ENCODE measurements around the gene MAN2A2.

DNA sequence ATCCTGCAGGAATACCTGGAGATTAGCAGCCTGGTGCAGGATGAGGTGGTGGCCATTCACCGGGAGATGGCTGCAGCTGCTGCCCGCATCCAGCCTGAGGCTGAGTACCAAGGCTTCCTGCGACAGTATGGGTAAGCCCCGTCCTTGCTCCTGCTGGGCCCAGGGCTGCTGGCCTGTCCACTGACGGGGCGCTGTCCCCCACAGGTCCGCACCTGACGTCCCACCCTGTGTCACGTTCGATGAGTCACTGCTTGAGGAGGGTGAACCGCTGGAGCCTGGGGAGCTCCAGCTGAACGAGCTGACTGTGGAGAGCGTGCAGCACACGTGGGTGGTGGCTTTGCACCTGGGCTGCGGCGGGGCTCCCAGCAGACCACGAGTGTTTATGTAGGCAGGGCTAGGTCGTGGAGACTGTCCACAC lies 13.8 kb upstream of the MAN2A2 start:
- TF ChIP-seq ZNF565 (CRISPR knock-in tag; conservative IDR thresholded peaks at IDR 0.05; ENCODE audit: low read depth) (no peak), RARB (CRISPR knock-in tag; IDR thresholded peaks at IDR 0.05) (no peak), ZFP30 (CRISPR knock-in tag; IDR thresholded peaks at IDR 0.05) (no peak), ESRRG (CRISPR knock-in tag; IDR thresholded peaks at IDR 0.05) (no peak), OSR1 (CRISPR knock-in tag; IDR thresholded peaks at IDR 0.05) (no peak), ARNTL (CRISPR knock-in tag; IDR thresholded peaks at IDR 0.05; ENCODE audit: borderline replicate concordance, low read depth) (no peak), ZFP3 (CRISPR knock-in tag; IDR thresholded peaks at IDR 0.05) (no peak), ISL1 (CRISPR knock-in tag; IDR thresholded peaks at IDR 0.05) (no peak), ZC3H10 (CRISPR knock-in tag; IDR thresholded peaks at IDR 0.05) (no peak), TCF4 (CRISPR knock-in tag; IDR thresholded peaks at IDR 0.05; ENCODE audit: borderline replicate concordance) (no peak)
- TF ChIP-seq, protein P1, sequence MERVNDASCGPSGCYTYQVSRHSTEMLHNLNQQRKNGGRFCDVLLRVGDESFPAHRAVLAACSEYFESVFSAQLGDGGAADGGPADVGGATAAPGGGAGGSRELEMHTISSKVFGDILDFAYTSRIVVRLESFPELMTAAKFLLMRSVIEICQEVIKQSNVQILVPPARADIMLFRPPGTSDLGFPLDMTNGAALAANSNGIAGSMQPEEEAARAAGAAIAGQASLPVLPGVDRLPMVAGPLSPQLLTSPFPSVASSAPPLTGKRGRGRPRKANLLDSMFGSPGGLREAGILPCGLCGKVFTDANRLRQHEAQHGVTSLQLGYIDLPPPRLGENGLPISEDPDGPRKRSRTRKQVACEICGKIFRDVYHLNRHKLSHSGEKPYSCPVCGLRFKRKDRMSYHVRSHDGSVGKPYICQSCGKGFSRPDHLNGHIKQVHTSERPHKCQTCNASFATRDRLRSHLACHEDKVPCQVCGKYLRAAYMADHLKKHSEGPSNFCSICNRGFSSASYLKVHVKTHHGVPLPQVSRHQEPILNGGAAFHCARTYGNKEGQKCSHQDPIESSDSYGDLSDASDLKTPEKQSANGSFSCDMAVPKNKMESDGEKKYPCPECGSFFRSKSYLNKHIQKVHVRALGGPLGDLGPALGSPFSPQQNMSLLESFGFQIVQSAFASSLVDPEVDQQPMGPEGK (CRISPR knock-in tag; IDR thresholded peaks at IDR 0.05; ENCODE audit: borderline replicate concordance), result no peak
- TF ChIP-seq, protein P2, sequence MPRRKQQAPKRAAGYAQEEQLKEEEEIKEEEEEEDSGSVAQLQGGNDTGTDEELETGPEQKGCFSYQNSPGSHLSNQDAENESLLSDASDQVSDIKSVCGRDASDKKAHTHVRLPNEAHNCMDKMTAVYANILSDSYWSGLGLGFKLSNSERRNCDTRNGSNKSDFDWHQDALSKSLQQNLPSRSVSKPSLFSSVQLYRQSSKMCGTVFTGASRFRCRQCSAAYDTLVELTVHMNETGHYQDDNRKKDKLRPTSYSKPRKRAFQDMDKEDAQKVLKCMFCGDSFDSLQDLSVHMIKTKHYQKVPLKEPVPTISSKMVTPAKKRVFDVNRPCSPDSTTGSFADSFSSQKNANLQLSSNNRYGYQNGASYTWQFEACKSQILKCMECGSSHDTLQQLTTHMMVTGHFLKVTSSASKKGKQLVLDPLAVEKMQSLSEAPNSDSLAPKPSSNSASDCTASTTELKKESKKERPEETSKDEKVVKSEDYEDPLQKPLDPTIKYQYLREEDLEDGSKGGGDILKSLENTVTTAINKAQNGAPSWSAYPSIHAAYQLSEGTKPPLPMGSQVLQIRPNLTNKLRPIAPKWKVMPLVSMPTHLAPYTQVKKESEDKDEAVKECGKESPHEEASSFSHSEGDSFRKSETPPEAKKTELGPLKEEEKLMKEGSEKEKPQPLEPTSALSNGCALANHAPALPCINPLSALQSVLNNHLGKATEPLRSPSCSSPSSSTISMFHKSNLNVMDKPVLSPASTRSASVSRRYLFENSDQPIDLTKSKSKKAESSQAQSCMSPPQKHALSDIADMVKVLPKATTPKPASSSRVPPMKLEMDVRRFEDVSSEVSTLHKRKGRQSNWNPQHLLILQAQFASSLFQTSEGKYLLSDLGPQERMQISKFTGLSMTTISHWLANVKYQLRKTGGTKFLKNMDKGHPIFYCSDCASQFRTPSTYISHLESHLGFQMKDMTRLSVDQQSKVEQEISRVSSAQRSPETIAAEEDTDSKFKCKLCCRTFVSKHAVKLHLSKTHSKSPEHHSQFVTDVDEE (CRISPR knock-in tag; IDR thresholded peaks at IDR 0.05), result no peak
- TF ChIP-seq, protein P3, sequence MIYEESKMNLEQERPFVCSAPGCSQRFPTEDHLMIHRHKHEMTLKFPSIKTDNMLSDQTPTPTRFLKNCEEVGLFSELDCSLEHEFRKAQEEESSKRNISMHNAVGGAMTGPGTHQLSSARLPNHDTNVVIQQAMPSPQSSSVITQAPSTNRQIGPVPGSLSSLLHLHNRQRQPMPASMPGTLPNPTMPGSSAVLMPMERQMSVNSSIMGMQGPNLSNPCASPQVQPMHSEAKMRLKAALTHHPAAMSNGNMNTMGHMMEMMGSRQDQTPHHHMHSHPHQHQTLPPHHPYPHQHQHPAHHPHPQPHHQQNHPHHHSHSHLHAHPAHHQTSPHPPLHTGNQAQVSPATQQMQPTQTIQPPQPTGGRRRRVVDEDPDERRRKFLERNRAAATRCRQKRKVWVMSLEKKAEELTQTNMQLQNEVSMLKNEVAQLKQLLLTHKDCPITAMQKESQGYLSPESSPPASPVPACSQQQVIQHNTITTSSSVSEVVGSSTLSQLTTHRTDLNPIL (CRISPR knock-in tag; IDR thresholded peaks at IDR 0.05; ENCODE audit: low read depth), result no peak
- TF ChIP-seq, protein P4, sequence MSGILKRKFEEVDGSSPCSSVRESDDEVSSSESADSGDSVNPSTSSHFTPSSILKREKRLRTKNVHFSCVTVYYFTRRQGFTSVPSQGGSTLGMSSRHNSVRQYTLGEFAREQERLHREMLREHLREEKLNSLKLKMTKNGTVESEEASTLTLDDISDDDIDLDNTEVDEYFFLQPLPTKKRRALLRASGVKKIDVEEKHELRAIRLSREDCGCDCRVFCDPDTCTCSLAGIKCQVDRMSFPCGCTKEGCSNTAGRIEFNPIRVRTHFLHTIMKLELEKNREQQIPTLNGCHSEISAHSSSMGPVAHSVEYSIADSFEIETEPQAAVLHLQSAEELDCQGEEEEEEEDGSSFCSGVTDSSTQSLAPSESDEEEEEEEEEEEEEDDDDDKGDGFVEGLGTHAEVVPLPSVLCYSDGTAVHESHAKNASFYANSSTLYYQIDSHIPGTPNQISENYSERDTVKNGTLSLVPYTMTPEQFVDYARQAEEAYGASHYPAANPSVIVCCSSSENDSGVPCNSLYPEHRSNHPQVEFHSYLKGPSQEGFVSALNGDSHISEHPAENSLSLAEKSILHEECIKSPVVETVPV (CRISPR knock-in tag; IDR thresholded peaks at IDR 0.05), result no peak

Measured in SK-N-SH treated with all-trans-retinoic acid at 6 μM for 48 hours (cell line).